K562 (cell line): ENCODE results near the gene C4orf50. TPM values are rescaled to one million over a fixed set of nuclear protein-coding genes. Genes with fewer than 3 reads are reported as not detected.

Experiments
- ELF2 ChIP-seq: fragments of 250-450 bp; sonication (Bioruptor Pico); IDR thresholded peaks from 2 replicates; pipeline ENCODE4 v1.5.0; 2021; ENCODE audit warnings: mild to moderate bottlenecking
- SMAD3 ChIP-seq: fragments of 450-650 bp; formaldehyde crosslinking; conservative IDR thresholded peaks from 2 replicates; pipeline ENCODE4 v1.4.0; 2020; ENCODE audit warnings: mild to moderate bottlenecking
- polyA plus RNA-seq, 8 experiments: library from polyadenylated mRNA; depleted of rRNA in 4 of 8; stranded (reverse) in 5 of 8; unstranded in 3 of 8; fragments of >200 nt; fragmentation: Nextera tagmentation in 2 of 8; fragmentation: Illumina TruSeq in 1 of 8; extraction: Ambion mirVana in 2 of 8; extraction: Trizol in 1 of 8; gene quantifications; 2 replicates each; pipeline versions ENCODE4 v1.2.1 to v1.2.3, GENCODE V29; 2011 to 2014; ENCODE audit warnings: inconsistent platforms in 1 of 8, missing spikeins in 1 of 8
- total RNA-seq, 7 experiments: library from RNA; depleted of rRNA in 6 of 7; stranded (reverse); fragments of >200 nt in 6 of 7; fragmentation: Illumina TruSeq in 2 of 7; extraction: Trizol in 2 of 7; gene quantifications; 2 replicates each; pipeline versions ENCODE4 v1.2.1 to v1.2.3, GENCODE V29; 2011 to 2021; ENCODE audit warnings: low replicate concordance in 1 of 7
- TF ChIP-seq, protein P1 (sequence below): sonication (generic); formaldehyde crosslinking; IDR thresholded peaks from 2 replicates; pipeline ENCODE4 v1.8.0; 2023; ENCODE audit warnings: missing genetic modification reagents, mild to moderate bottlenecking, borderline replicate concordance
- TF ChIP-seq, protein P2 (sequence below): sonication (generic); formaldehyde crosslinking; IDR thresholded peaks from 2 replicates; pipeline ENCODE4 v1.8.0; 2022; ENCODE audit warnings: mild to moderate bottlenecking, missing genetic modification reagents

Gene C4orf50
- total and polyA plus RNA-seq, 9 of the 15 experiments (the other 6 are each of a cell fraction or from before 2014, with no cell fraction given), result not detected

DNA sequence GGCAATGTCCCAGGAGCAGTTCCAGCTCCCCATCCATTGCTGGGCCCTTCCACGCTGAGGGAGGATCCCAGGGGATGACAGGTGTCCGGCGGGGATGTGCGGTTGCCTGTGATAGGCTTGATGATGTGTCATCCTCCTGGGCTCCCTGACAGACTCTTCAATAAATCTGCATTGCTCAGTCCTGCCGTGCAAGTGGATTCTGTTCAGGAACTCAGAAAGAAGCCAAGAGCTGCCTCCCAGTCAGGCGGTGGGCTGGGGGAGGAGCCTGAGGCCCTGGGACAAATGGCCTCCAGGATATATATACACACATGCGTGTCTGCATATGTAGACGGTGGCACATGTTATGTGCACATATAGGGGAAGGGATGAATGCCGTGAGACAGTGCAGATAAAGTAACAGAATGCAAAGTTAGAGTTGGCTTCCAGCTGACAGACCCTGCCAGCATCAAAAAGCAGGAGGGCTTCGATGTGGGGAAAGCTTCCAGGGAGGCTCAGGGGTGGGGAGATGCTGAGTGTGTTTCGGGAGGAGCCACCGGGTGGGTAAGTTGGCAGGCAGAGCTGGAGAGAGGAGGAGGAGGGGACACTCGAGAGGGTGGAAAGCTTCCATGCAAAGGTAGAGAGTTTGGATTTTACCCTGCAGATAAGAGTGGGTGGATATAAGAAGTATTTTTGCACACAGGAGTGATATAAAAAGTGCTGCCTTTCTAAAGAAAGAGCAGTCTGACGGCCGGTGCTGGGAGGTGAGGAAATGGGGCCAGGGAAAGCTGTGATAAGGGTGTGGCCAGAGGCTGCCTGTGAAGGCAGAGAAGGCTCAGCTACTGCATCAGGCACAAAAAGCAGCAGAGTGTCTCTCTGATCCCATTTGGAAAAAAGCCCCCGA lies 96.9 kb downstream of the C4orf50 start (continued):
- TF ChIP-seq, protein P1, sequence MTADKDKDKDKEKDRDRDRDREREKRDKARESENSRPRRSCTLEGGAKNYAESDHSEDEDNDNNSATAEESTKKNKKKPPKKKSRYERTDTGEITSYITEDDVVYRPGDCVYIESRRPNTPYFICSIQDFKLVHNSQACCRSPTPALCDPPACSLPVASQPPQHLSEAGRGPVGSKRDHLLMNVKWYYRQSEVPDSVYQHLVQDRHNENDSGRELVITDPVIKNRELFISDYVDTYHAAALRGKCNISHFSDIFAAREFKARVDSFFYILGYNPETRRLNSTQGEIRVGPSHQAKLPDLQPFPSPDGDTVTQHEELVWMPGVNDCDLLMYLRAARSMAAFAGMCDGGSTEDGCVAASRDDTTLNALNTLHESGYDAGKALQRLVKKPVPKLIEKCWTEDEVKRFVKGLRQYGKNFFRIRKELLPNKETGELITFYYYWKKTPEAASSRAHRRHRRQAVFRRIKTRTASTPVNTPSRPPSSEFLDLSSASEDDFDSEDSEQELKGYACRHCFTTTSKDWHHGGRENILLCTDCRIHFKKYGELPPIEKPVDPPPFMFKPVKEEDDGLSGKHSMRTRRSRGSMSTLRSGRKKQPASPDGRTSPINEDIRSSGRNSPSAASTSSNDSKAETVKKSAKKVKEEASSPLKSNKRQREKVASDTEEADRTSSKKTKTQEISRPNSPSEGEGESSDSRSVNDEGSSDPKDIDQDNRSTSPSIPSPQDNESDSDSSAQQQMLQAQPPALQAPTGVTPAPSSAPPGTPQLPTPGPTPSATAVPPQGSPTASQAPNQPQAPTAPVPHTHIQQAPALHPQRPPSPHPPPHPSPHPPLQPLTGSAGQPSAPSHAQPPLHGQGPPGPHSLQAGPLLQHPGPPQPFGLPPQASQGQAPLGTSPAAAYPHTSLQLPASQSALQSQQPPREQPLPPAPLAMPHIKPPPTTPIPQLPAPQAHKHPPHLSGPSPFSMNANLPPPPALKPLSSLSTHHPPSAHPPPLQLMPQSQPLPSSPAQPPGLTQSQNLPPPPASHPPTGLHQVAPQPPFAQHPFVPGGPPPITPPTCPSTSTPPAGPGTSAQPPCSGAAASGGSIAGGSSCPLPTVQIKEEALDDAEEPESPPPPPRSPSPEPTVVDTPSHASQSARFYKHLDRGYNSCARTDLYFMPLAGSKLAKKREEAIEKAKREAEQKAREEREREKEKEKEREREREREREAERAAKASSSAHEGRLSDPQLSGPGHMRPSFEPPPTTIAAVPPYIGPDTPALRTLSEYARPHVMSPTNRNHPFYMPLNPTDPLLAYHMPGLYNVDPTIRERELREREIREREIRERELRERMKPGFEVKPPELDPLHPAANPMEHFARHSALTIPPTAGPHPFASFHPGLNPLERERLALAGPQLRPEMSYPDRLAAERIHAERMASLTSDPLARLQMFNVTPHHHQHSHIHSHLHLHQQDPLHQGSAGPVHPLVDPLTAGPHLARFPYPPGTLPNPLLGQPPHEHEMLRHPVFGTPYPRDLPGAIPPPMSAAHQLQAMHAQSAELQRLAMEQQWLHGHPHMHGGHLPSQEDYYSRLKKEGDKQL (CRISPR knock-in tag), result no peak
- no peak for TF ChIP-seq SMAD3 (CRISPR knock-in tag)
- TF ChIP-seq ELF2, result no peak
- TF ChIP-seq, protein P2, sequence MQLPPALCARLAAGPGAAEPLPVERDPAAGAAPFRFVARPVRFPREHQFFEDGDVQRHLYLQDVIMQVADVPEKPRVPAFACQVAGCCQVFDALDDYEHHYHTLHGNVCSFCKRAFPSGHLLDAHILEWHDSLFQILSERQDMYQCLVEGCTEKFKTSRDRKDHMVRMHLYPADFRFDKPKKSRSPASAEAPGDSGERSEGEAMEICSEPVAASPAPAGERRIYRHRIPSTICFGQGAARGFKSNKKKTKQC (CRISPR knock-in tag), result no peak
